ENCODE data around the gene KRTAP12-3.

GRCh38 chr21:44653656-44654575 is 3.8 kb upstream of the KRTAP12-3 start:
- no peak for TF ChIP-seq EP300 (IDR thresholded peaks at IDR 0.05)
- TF ChIP-seq BHLHE40 (IDR thresholded peaks at IDR 0.05; ENCODE audit: low read depth, low read length): no peak
- no peak for TF ChIP-seq POLR2A (IDR thresholded peaks at IDR 0.05; ENCODE audit: low read length)
- no peak for TF ChIP-seq CTCF (IDR thresholded peaks at IDR 0.05)
- TF ChIP-seq MAX (IDR thresholded peaks at IDR 0.05): no peak
- no peak for TF ChIP-seq RAD21 (conservative IDR thresholded peaks at IDR 0.05 in 1 of 2, IDR thresholded peaks at IDR 0.05 in 1 of 2)
- no peak for TF ChIP-seq NR3C1 (IDR thresholded peaks at IDR 0.05)
- no peak for TF ChIP-seq MAFK (IDR thresholded peaks at IDR 0.05; ENCODE audit: partially characterized antibody)
- no peak for TF ChIP-seq FOSL2 (IDR thresholded peaks at IDR 0.05)
- no peak for TF ChIP-seq FOSL2 (CRISPR knock-in tag; IDR thresholded peaks at IDR 0.05)
- TF ChIP-seq CEBPB (IDR thresholded peaks at IDR 0.05): no peak
- TF ChIP-seq ATOH8 (CRISPR knock-in tag; IDR thresholded peaks at IDR 0.05; ENCODE audit: low read depth): no peak

All from A549 (cell line).